HepG2 (cell line): ENCODE results near the gene CDH23. TPM values are rescaled to one million over a fixed set of nuclear protein-coding genes. Genes with fewer than 3 reads are reported as not detected.

Experiments used
- CCAR2 ChIP-seq: fragments of 200-400 bp; formaldehyde crosslinking; optimal IDR thresholded peaks from 2 replicates; pipeline ENCODE3; 2018; ENCODE audit warnings: low read depth, mild to moderate bottlenecking, low read length, moderate library complexity
- HIVEP1 ChIP-seq: sonication (generic); formaldehyde crosslinking; IDR thresholded peaks from 2 replicates; pipeline ENCODE4 v1.4.0; 2020; ENCODE audit warnings: mild to moderate bottlenecking, missing genetic modification reagents
- KDM3A ChIP-seq: IDR thresholded peaks from 2 replicates; pipeline ENCODE4 v1.6.1; 2018; ENCODE audit warnings: low read depth, missing compliant biosample characterization
- NFE2 ChIP-seq: sonication (generic); formaldehyde crosslinking; IDR thresholded peaks from 2 replicates; pipeline ENCODE4 v1.4.0; 2020; ENCODE audit warnings: missing genetic modification reagents
- SP5 ChIP-seq: IDR thresholded peaks from 2 replicates; pipeline ENCODE4 v1.6.1; 2016; ENCODE audit warnings: low read depth, borderline replicate concordance
- ZBTB20 ChIP-seq: sonication (generic); formaldehyde crosslinking; IDR thresholded peaks from 2 replicates; pipeline ENCODE4 v1.8.1; 2023; ENCODE audit warnings: missing genetic modification reagents, low read depth, mild to moderate bottlenecking, borderline replicate concordance
- ZNF543 ChIP-seq: sonication (generic); formaldehyde crosslinking; IDR thresholded peaks from 2 replicates; pipeline ENCODE4 v1.4.0; 2020; ENCODE audit warnings: mild to moderate bottlenecking, missing genetic modification reagents
- ZNF761 ChIP-seq: sonication (generic); formaldehyde crosslinking; conservative IDR thresholded peaks from 2 replicates; pipeline ENCODE4 v1.4.0; 2020; ENCODE audit warnings: mild to moderate bottlenecking, missing genetic modification reagents
- ZNF780A ChIP-seq: sonication (generic); formaldehyde crosslinking; IDR thresholded peaks from 2 replicates; pipeline ENCODE4 v1.8.0; 2022; ENCODE audit warnings: mild to moderate bottlenecking, missing genetic modification reagents, moderate library complexity
- polyA plus RNA-seq, 8 experiments: library from polyadenylated mRNA; depleted of rRNA in 3 of 8; stranded (reverse) in 7 of 8; unstranded in 1 of 8; fragments of >200 nt; fragmentation: Illumina TruSeq in 4 of 8; extraction: Trizol in 4 of 8; gene quantifications; 2 replicates each; pipeline versions ENCODE4 v1.2.1 to v1.2.3, GENCODE V29; 2011 to 2016; ENCODE audit warnings: low read depth in 4 of 8, missing spikeins in 1 of 8, mixed read lengths in 1 of 8; ENCODE audit not compliant: insufficient read depth in 1 of 8
- total RNA-seq, 5 experiments: library from RNA; depleted of rRNA; stranded (reverse); fragments of >200 nt; fragmentation: Illumina TruSeq; extraction: Trizol; gene quantifications; 2 replicates each; pipeline ENCODE4 v1.2.3, GENCODE V29; 2016; ENCODE audit warnings: low read depth in 1 of 5
- TF ChIP-seq, protein P1 (sequence below): sonication (generic); formaldehyde crosslinking; IDR thresholded peaks from 2 replicates; pipeline ENCODE4 v1.4.0; 2020; ENCODE audit warnings: missing genetic modification reagents
- TF ChIP-seq, protein P2 (sequence below): sonication (generic); formaldehyde crosslinking; IDR thresholded peaks from 2 replicates; pipeline ENCODE4 v1.4.0; 2020; ENCODE audit warnings: mild to moderate bottlenecking, missing genetic modification reagents
- TF ChIP-seq, protein P3 (sequence below): sonication (generic); formaldehyde crosslinking; IDR thresholded peaks from 2 replicates; pipeline ENCODE4 v1.4.0; 2020; ENCODE audit warnings: missing genetic modification reagents, low read depth, mild to moderate bottlenecking, borderline replicate concordance

Gene CDH23
- total and polyA plus RNA-seq, 2 of the 13 experiments (the other 11 are each of a cell fraction or from before 2014, with no cell fraction given) = 0.13 TPM; not detected in 1

DNA sequence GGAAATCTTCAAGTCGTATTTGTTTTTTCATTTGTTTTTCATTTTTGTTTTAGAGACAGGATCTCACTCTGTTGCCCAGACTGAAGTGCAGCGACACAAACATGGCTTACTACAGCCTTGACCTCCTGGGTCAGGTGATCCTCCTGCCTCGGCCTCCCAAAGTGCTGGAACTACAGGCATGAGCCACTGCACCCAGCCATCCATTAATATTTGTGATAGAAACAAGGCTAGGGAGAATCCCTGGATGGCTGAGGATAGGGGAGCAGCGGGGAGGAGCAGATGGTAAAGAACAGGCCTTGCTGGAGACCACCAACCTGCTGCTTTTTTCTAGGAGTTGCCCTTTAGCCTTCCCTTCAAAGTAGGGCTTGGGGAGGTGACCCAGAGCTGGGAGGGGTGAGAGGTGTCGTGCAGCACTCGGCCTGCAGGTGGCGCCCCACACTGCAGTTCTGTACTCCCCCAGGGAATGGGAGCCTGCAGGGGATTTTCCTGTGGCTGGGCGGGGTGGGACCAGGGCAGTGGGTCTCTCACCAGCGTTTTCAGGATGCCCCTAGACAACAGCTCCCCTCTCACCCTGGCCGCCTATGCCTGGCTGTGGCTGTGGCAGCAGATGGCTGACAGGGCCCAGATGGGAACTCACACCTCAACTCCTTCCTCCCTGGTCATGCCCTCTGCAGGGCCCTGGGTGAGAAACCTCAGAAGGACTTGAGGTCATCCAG is 12.6 kb upstream of the CDH23 start (continued):
- TF ChIP-seq, protein P1, sequence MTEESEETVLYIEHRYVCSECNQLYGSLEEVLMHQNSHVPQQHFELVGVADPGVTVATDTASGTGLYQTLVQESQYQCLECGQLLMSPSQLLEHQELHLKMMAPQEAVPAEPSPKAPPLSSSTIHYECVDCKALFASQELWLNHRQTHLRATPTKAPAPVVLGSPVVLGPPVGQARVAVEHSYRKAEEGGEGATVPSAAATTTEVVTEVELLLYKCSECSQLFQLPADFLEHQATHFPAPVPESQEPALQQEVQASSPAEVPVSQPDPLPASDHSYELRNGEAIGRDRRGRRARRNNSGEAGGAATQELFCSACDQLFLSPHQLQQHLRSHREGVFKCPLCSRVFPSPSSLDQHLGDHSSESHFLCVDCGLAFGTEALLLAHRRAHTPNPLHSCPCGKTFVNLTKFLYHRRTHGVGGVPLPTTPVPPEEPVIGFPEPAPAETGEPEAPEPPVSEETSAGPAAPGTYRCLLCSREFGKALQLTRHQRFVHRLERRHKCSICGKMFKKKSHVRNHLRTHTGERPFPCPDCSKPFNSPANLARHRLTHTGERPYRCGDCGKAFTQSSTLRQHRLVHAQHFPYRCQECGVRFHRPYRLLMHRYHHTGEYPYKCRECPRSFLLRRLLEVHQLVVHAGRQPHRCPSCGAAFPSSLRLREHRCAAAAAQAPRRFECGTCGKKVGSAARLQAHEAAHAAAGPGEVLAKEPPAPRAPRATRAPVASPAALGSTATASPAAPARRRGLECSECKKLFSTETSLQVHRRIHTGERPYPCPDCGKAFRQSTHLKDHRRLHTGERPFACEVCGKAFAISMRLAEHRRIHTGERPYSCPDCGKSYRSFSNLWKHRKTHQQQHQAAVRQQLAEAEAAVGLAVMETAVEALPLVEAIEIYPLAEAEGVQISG (CRISPR knock-in tag) = no peak
- TF ChIP-seq HIVEP1 (no peak), SP5 (CRISPR knock-in tag) (no peak), NFE2 (CRISPR knock-in tag) (no peak), ZNF543 (CRISPR knock-in tag) (no peak), ZNF761 (CRISPR knock-in tag) (no peak), KDM3A (CRISPR knock-in tag) (no peak), ZBTB20 (no peak), ZNF780A (no peak), CCAR2 (no peak)
- TF ChIP-seq, protein P2, sequence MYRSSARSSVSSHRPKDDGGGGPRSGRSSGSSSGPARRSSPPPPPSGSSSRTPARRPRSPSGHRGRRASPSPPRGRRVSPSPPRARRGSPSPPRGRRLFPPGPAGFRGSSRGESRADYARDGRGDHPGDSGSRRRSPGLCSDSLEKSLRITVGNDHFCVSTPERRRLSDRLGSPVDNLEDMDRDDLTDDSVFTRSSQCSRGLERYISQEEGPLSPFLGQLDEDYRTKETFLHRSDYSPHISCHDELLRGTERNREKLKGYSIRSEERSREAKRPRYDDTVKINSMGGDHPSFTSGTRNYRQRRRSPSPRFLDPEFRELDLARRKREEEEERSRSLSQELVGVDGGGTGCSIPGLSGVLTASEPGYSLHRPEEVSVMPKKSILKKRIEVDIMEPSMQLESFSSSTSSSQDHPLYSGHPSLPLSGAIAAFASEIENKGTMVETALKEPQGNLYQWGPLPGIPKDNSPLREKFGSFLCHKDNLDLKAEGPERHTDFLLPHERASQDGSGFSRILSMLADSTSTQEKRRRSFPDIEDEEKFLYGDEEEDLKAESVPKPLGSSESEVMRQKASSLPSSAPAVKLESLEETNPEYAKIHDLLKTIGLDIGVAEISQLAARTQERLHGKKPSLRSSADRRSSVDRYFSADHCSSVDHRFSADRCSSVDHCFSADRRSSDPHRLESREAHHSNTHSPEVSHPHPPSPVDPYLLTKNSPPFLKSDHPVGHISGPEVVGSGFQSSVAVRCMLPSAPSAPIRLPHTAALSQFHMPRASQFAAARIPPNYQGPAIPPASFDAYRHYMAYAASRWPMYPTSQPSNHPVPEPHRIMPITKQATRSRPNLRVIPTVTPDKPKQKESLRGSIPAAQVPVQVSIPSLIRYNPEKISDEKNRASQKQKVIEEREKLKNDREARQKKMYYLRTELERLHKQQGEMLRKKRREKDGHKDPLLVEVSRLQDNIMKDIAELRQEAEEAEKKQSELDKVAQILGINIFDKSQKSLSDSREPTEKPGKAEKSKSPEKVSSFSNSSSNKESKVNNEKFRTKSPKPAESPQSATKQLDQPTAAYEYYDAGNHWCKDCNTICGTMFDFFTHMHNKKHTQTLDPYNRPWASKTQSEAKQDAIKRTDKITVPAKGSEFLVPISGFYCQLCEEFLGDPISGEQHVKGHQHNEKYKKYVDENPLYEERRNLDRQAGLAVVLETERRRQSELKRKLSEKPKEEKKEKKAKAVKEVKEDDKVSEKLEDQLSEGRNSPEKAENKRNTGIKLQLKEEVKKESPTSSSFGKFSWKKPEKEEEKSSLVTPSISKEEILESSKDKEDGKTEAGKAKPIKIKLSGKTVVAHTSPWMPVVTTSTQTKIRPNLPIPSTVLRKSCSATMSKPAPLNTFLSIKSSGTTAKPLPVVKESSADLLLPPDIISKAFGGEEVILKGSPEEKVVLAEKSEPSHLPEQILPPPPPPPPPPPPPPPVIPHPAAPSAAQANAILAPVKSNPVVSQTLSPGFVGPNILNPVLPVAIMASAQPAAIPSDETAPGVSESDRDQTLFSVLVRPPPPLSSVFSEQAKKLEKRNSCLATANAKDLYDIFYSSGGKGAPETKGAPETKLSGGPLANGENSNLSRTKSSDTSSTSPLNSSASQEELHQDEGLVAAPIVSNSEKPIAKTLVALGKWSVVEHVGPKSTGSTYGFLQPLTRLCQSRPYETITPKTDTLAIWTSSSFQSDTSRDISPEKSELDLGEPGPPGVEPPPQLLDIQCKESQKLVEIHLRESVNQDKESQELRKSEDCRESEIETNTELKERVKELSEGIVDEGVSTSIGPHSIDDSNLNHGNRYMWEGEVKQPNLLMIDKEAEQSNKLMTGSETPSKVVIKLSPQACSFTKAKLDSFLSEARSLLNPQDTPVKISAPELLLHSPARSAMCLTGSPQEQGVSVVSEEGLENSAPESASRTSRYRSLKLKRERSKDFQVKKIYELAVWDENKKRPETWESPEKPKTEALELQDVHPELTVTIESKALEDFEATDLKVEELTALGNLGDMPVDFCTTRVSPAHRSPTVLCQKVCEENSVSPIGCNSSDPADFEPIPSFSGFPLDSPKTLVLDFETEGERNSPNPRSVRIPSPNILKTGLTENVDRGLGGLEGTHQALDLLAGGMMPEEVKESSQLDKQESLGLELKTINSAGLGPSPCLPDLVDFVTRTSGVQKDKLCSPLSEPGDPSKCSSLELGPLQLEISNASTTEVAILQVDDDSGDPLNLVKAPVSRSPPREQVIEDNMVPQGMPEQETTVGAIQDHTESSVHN = no peak
- TF ChIP-seq, protein P3, sequence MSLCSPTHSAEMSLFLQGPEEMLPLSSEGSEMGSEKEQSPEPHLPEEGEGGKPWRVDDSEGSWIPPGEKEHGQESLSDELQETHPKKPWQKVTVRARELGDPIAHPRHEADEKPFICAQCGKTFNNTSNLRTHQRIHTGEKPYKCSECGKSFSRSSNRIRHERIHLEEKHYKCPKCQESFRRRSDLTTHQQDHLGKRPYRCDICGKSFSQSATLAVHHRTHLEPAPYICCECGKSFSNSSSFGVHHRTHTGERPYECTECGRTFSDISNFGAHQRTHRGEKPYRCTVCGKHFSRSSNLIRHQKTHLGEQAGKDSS (CRISPR knock-in tag) = peak; percentile 33; the same call in 1 of the 2 replicates
